ENCODE measurements around the gene ELFN1.

DNA sequence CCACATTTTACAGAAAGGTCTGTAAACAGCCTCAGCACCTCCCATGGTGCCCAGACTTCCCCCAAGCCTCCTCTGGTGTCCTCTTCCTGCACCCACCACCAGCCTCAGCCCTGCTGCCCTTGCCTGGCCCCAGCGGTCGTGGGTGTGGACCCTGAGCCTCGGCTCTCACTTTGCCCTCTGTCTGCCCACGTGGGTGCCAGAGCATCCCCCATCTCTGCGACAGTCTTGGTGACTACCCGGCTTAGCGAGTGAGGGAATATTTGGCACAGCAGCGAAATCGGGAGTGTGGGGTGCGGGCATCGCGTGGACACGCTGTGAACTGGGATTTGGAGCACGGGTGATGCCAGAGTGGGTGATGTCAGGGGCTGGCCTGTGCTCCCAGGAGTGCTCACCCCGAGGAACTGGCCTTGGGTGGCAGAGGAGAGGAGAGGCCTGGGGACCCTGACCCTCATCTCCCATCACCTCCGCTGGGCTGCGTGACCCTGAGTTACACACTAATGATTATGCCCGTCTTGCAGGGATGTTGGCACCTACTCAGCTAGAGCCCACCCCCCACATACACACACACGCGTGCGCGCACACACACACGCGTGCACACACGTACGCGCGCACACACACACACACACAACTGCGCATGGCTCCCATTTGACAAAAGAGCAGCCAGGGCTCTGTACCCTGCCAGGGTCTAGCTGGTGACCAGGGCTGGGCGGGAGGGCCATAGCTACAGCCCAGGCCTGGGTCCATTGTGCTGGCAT is 8.7 kb downstream of the ELFN1 start:
- no peak for TF ChIP-seq POLR2A (IDR thresholded peaks at IDR 0.05)
- TF ChIP-seq, protein P1, sequence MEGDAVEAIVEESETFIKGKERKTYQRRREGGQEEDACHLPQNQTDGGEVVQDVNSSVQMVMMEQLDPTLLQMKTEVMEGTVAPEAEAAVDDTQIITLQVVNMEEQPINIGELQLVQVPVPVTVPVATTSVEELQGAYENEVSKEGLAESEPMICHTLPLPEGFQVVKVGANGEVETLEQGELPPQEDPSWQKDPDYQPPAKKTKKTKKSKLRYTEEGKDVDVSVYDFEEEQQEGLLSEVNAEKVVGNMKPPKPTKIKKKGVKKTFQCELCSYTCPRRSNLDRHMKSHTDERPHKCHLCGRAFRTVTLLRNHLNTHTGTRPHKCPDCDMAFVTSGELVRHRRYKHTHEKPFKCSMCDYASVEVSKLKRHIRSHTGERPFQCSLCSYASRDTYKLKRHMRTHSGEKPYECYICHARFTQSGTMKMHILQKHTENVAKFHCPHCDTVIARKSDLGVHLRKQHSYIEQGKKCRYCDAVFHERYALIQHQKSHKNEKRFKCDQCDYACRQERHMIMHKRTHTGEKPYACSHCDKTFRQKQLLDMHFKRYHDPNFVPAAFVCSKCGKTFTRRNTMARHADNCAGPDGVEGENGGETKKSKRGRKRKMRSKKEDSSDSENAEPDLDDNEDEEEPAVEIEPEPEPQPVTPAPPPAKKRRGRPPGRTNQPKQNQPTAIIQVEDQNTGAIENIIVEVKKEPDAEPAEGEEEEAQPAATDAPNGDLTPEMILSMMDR (IDR thresholded peaks at IDR 0.05 in 4 of 5, conservative IDR thresholded peaks at IDR 0.05 in 1 of 5) = no peak

Measured in gastrocnemius medialis (tissue), 4 donors.